Measurements from ENCODE around the gene ADAD2. TPM values are rescaled to one million over a fixed set of nuclear protein-coding genes. Genes with fewer than 3 reads are reported as not detected.

The ADAD2 gene
- total RNA-seq: 1 to 10 TPM in 3 of 10 donors, under 1 TPM in 3, not detected in 4; 0.52 to 2.2 (median 0.85) TPM
- 1 to 10 TPM in 1 of 2 donors, under 1 TPM in 1; 0.36 to 5.9 TPM for polyA plus RNA-seq
- long read RNA-seq, donor 1: 0 reads
- long read RNA-seq, donor 2: 0 reads
- long read RNA-seq, donor 3: 0 reads

GRCh38 chr16:84190731-84191388 is at the start of gene ADAD2:
Gene ADAD2 (plus strand): TSS chr16:84191157. CDS start chr16:84191231, 74 bp downstream.
- H3K4me3 ChIP-seq: no peak within 1 kb of the TSS
- H3K9me3 ChIP-seq: no peaks in the 10 kb centered on the region
- H3K27ac ChIP-seq: no peak within 1 kb of the TSS
- 89 to 92% methylated on average over 47 of the region's 47 CpGs for WGBS, 2 donors
- intact Hi-C loops (cut with DNase I): loop anchor here in 1 of 10 donors (5.0 kb wide), 1 partner anchor 104 kb away; no protein-coding TSS in a partner anchor
- ATAC-seq (no peak), DNase-seq (no peak)
- no peak for TF ChIP-seq CTCF (IDR thresholded peaks at IDR 0.05)
- H3K36me3 ChIP-seq: no peaks in the 10 kb centered on the region
- peaks cover 1 to 14% (median 5%) of the 10 kb centered on the region in 9 donors for H3K4me1 ChIP-seq
- peaks cover 0 to 14% (median 0%) of the 10 kb centered on the region in 7 donors for H3K27me3 ChIP-seq

DNA sequence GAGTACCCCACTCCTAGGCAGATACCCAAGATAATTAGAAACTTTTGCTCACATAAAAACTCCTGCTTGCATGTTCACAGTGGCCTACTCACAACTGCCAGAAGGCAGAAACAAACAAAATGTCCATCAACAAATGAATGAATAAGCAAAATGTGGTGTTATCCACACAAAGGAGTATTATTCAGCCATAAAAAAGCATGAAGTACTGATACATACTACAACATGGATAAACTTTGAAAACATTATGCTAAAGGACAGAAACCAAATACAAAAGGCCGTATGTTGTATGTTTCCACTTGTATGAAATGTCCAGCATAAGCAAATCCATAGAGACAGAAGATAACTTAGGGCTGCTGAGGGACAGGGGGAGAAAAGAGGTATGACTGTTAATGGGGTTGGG is 47.9 kb upstream of the ADAD2 start:
- Histone ChIP-seq H3K9me3 (no peaks in the 10 kb centered on the region), H3K4me1 (peaks cover 0 to 37% (median 15%) of the 10 kb centered on the region in 9 donors), H3K36me3 (no peaks in the 10 kb centered on the region), H3K27me3 (peaks cover 0 to 4% (median 0%) of the 10 kb centered on the region in 7 donors), H3K4me3 (no peak overlapping the region), H3K27ac (no peak overlapping the region)
- DNase-seq: no peak
- TF ChIP-seq CTCF (IDR thresholded peaks at IDR 0.05): no peak
- WGBS, 2 donors: 89% methylated on average over 1 of the region's 1 CpG
- ATAC-seq: no peak
- intact Hi-C loops (cut with DNase I): loop anchor here in 1 of 10 donors (10.0 kb wide), 1 partner anchor 68 kb away; no protein-coding TSS in a partner anchor

- H3K4me3 ChIP-seq: peak overlapping the region in 8 of 10 donors; percentile 71 to 98 (median 90)
- TF ChIP-seq CTCF (IDR thresholded peaks at IDR 0.05): no peak
- peaks cover 0 to 31% (median 15%) of the 10 kb centered on the region in 9 donors for H3K4me1 ChIP-seq
- no peaks in the 10 kb centered on the region for H3K9me3 ChIP-seq
- no peak for ATAC-seq
- intact Hi-C loops (cut with DNase I): loop anchor here in 2 of 10 donors (2.0 to 10.0 kb wide), 2 partner anchors 43 to 69 kb away; partner anchors contain the start of gene TAF1C (in 1 of the 2)
- peaks cover 0 to 4% (median 0%) of the 10 kb centered on the region in 7 donors for H3K27me3 ChIP-seq
- 29 to 30% methylated on average over 13 of the region's 13 CpGs for WGBS, 2 donors
- H3K36me3 ChIP-seq: no peaks in the 10 kb centered on the region
- peak overlapping the region in 1 of 10 donors; percentile 83 for H3K27ac ChIP-seq
- DNase-seq: no peak
These were observed 47.2 kb upstream of the ADAD2 start for GRCh38 chr16:84143784-84144199.

- intact Hi-C loops (cut with DNase I): loop anchor here in 2 of 10 donors (2.0 to 10.0 kb wide), 2 partner anchors 42 to 70 kb away; partner anchors contain the start of gene TAF1C (in 1 of the 2)
- Histone ChIP-seq H3K4me1 (peaks cover 0 to 25% (median 13%) of the 10 kb centered on the region in 9 donors), H3K27me3 (peaks cover 0 to 4% (median 0%) of the 10 kb centered on the region in 7 donors), H3K36me3 (no peaks in the 10 kb centered on the region), H3K9me3 (no peaks in the 10 kb centered on the region), H3K27ac (peak overlapping the region in 9 of 10 donors; percentile 65 to 90 (median 81)), H3K4me3 (peak overlapping the region; percentile 71 to 99 (median 90))
- peak; percentile 35 to 48 (median 40) for ATAC-seq
- peak in 1 of 9 donors; percentile 9 for TF ChIP-seq CTCF (IDR thresholded peaks at IDR 0.05)
- DNase-seq: peak; percentile 19 to 40
- WGBS, 2 donors: 0 to 1% methylated on average over 39 of the region's 39 CpGs
These were observed 46.6 kb upstream of the ADAD2 start for GRCh38 chr16:84144209-84144858.

Measured in heart right ventricle (tissue), 16 donors.